ENCODE results near the gene KIF7.

Gene KIF7

DNA sequence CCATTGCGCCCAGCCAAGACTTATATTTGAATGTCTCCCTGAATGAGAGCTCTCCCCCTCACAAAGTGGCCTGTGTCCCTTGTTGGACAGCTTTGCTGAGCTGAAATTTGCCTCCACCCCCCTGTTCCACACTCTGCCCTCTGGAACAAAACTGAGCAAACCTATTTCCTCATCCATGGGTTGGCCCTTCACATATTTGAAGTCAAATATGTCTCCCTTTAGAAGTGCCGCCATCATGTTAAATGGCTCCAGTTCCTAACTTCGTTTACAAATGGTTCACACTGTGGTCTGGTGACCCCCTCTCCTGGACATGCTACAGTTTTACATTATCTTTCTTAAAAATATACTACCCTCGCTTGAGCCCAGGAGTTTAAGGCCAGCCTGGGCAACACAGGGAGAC is 19.3 kb upstream of the KIF7 start:
- Mint-ChIP-seq H3K27me3 (no peaks in the 10 kb centered on the region), H3K4me1 (ENCODE audit: low read depth) (no peaks in the 10 kb centered on the region), H3K27ac (no peak overlapping the region), H3K9me3 (ENCODE audit: low read depth) (no peaks in the 10 kb centered on the region), H3K36me3 (no peaks in the 10 kb centered on the region), H3K4me3 (no peak overlapping the region)

DNA sequence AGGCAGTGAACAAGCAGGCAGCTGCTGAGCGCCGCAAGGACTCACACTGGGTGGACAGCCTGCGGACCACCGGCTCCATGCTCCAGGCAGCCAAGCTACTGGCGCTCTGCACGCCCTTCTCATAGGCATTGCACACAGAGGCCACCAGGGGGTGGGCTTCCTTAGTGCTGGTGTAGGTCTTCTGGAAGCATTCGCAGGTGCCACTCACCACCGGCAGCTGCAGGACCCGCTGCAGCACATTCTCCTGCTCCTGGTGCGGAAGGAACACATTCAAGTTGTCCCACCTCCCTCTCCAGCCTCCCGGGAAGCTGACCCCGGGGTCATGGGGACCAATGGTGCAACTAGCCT is 17.9 kb upstream of the KIF7 start:
- H3K4me3 Mint-ChIP-seq = no peak overlapping the region
- no peaks in the 10 kb centered on the region for H3K4me1 Mint-ChIP-seq (ENCODE audit: low read depth)
- H3K36me3 Mint-ChIP-seq = no peaks in the 10 kb centered on the region
- H3K9me3 Mint-ChIP-seq (ENCODE audit: low read depth) = no peaks in the 10 kb centered on the region
- H3K27me3 Mint-ChIP-seq = no peaks in the 10 kb centered on the region
- H3K27ac Mint-ChIP-seq = no peak overlapping the region

DNA sequence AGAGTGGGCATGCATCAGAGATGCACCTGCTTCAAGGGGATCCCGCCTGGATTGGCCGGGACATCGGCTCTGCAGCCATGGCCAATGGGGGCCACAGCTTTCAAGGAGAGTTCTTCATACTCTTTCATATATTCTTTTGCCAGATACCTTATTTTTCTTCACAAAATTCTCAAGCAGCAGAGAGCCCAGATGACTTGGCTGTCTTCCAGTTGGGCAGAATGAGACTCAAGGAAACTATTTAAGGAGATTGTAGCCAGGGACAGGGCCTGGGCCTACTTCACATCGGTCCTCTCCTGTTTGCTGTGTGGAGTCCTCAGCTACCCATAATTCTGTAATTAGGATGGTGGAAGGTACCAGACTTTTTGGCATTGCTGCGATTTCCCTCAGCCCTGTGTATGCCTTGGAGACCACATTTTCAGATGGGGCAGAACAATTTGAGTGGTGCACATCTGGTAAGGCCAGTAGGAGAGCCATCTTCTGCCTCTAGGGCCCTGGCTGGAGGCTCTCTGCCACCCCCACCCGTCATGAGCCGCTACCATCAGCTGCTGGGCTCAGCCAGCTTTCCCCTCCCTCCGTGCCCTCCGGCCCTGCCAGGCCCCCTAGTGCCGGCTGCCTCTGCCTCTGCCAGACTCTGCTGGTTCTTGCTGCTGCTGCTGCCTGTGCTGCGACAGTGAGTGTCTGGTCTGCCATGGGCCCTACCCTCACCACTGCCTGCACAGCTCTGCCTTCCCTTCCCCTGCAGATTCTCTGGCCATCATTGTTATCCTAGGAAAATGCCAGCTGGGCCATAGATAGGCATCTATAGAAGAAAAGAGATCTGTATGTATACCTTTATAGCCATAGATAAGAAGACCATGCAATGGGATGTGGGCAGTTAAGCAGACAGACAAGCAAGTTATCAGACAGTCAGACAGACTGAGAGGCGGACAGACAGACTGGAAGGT is 17.2 kb upstream of the KIF7 start:
- Mint-ChIP-seq H3K27ac (no peak overlapping the region), H3K4me3 (no peak overlapping the region), H3K36me3 (no peaks in the 10 kb centered on the region), H3K4me1 (ENCODE audit: low read depth) (no peaks in the 10 kb centered on the region), H3K27me3 (no peaks in the 10 kb centered on the region), H3K9me3 (ENCODE audit: low read depth) (no peaks in the 10 kb centered on the region)

DNA sequence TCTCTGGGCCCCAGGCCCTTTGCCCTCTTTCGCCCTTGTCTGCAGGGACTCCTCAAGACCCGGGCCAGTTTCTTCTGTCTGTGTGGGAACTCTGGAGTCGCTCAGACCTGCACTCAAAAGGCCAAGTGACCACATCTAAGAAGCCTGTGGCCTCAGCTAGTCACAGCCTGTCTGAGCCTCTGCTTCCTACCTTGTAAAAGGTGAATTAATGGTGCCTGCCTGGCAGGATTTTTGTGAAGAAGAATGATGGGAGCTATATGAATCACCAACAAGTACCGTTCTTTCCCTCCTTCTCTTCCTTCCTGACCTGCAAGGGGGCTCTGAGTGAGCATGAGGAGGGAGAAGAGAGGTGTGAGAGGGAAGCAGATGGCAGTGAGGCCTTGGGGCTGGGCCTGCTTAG is 16.4 kb upstream of the KIF7 start:
- Mint-ChIP-seq H3K27me3 (no peaks in the 10 kb centered on the region), H3K36me3 (no peaks in the 10 kb centered on the region)

DNA sequence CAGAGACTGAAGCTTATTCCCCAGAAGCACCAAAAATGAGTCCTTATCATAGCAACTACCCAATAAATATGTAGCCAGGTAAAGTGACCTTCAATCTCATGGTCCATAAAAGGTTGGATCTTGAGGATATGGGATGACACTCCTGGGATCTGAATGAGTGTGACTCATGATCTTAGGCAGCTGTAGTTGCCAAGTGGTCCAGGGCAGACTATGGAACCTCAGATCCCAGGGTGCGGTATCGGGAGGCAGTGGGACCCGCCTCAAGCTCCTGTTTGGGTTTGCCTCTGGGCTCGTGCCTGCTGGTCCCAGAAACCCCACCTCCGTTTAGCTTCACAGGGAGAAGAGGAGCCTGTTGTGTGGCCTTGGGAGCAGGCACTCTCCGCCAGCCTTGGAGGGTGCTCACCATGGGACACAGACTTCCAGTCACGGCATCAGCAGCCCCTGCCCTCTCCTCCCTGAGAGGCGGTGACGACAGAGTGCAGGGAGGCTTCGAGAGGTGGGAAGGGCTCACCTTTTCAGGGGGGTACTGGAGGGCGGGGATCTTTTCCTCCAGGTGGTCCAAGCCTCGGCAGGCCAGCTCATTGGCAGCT is 15.8 kb upstream of the KIF7 start:
- H3K27ac Mint-ChIP-seq = no peak overlapping the region
- H3K27me3 Mint-ChIP-seq = no peaks in the 10 kb centered on the region
- no peaks in the 10 kb centered on the region for H3K9me3 Mint-ChIP-seq (ENCODE audit: low read depth)
- no peaks in the 10 kb centered on the region for H3K36me3 Mint-ChIP-seq
- H3K4me3 Mint-ChIP-seq = no peak overlapping the region
- H3K4me1 Mint-ChIP-seq (ENCODE audit: low read depth) = no peaks in the 10 kb centered on the region

More for the DNA sequence above, 16.4 kb upstream of the KIF7 start:
- H3K27ac Mint-ChIP-seq = no peak overlapping the region
- H3K4me1 Mint-ChIP-seq (ENCODE audit: low read depth) = no peaks in the 10 kb centered on the region
- H3K4me3 Mint-ChIP-seq = no peak overlapping the region
- no peaks in the 10 kb centered on the region for H3K9me3 Mint-ChIP-seq (ENCODE audit: low read depth)

DNA sequence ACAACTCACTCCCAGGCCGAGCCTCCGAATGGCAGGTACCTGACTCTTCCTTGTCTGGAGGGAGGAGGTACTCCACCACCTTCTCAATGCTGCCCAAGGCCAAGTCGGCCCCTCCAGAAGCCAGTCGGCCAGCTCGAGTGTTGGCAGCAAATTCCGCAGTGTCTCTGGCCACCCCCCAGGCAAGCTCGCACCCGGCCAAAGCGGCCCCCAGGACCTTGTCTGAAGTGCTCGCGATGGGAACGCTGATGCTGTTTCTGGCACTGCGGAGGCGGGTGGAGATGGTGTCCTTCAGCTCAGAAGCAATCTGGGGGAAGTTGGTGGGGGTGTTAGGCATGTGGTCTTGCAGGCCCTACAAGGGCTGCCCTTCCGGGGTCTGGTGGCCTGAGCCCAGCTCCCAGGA is 14.7 kb upstream of the KIF7 start:
- H3K36me3 Mint-ChIP-seq = no peaks in the 10 kb centered on the region
- no peak overlapping the region for H3K4me3 Mint-ChIP-seq
- no peak overlapping the region for H3K27ac Mint-ChIP-seq
- no peaks in the 10 kb centered on the region for H3K9me3 Mint-ChIP-seq (ENCODE audit: low read depth)
- peaks cover under 1% of the 10 kb centered on the region for H3K4me1 Mint-ChIP-seq (ENCODE audit: low read depth)
- H3K27me3 Mint-ChIP-seq = peaks cover under 1% of the 10 kb centered on the region

DNA sequence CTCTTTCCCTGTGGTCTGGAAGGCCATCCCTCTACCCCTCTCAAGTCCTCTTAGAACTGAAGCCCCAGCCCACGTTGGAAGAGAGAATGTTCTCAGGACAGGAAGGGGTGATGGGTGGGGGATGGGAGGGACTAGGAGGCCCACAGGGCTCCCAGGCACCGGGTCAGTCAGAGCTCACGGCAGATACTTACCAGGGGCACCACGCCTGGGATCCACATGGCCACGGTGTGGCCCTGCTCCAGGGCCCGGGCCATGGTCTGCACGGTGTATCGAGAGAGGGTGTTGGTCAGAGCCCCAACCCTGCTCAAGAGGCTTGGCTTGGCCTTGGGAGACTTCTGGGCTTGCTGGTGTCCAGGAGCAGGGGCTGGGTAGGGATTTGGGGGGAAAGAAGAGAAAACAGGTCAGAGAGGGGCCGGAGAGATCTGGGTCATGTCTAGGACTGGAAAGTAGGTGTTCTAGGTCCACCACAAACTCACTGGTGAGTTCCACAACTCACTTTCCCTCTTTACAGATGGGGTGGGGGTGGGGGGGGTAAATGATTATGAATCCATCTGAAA is 14.1 kb upstream of the KIF7 start:
- Mint-ChIP-seq H3K36me3 (no peaks in the 10 kb centered on the region), H3K27ac (no peak overlapping the region), H3K9me3 (ENCODE audit: low read depth) (no peaks in the 10 kb centered on the region), H3K4me3 (no peak overlapping the region), H3K4me1 (ENCODE audit: low read depth) (peaks cover 4% of the 10 kb centered on the region), H3K27me3 (peaks cover 6% of the 10 kb centered on the region)

DNA sequence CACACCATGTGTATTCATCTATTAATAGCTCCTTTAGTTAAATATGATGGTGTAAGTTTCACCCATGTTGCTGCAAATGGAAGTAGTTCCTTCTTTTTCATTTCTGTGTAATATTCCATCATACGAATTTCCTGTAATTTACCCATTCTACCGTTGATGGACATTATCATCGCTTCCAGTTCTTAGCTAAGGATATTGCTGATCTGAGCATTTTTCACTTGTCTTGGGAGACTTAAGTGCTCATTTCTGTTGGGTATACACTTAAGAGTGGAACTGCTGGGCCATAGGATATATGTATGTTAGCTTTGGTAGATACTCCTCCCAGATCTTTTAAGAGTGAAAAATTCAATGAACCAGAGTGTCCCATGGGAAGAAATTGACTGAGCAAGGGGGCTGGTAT is 12.9 kb upstream of the KIF7 start:
- Mint-ChIP-seq H3K36me3 (no peaks in the 10 kb centered on the region), H3K27me3 (peaks cover 8% of the 10 kb centered on the region), H3K4me3 (no peak overlapping the region), H3K4me1 (ENCODE audit: low read depth) (peaks cover 4% of the 10 kb centered on the region), H3K27ac (no peak overlapping the region), H3K9me3 (ENCODE audit: low read depth) (no peaks in the 10 kb centered on the region)

DNA sequence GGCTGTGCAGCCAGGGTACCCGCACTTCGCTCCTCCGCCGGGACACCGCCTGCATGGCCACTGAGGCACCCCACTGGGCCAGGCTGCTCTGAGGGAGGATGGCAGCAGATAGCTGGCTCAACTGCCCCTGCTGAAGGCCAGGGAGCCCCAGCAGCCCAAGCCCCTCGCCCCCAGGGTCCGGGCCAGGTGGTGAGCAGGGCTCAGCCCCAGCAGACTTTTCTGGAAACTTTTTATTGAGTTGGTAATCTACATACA is 12.4 kb upstream of the KIF7 start:
- Mint-ChIP-seq H3K27me3 (peaks cover 11% of the 10 kb centered on the region), H3K36me3 (no peaks in the 10 kb centered on the region), H3K27ac (no peak overlapping the region), H3K9me3 (ENCODE audit: low read depth) (no peaks in the 10 kb centered on the region), H3K4me3 (no peak overlapping the region), H3K4me1 (ENCODE audit: low read depth) (peaks cover 4% of the 10 kb centered on the region)

DNA sequence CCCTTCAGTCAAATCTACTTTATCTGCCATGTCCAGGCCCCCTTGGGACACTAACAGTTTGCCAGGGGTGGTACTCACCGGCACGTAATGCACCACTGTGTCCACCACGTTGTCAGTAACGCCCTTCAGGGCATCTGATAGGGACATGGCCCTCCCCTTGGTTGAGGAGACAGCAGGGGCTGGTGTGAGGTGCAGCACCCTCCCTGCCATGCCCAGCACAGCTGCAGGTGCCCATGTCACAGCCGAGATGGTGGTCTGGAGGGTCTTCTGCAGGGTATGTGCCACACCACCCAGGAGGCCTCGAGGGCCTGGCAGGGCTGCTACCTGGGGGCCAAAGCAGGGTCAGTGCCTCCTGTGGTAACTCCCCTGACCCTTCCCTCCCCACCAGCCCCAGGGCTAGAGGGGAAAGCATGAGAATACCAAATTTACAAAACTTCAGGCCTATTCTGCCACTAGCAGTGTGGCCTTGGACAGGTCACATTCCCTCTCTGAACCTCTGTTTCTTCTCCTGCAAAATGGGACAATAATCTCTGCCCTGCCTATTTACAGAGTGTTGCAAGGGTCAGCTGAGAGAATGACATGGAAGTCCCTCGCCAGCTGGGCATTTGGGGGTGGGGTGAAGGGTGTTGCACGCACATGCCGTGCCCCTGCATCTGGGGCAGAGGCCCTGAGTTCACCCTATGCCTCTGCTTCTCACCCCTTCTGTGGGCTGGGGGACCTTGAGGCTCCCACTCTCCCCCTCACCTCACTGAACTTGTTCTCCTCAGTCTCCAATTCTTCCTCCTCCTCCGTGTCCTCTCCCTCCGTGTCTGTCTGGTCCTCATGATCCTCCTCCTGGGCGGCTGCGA is 11.8 kb upstream of the KIF7 start:
- H3K27ac Mint-ChIP-seq = no peak overlapping the region
- no peak overlapping the region for H3K4me3 Mint-ChIP-seq
- H3K27me3 Mint-ChIP-seq = peaks cover 15% of the 10 kb centered on the region

DNA sequence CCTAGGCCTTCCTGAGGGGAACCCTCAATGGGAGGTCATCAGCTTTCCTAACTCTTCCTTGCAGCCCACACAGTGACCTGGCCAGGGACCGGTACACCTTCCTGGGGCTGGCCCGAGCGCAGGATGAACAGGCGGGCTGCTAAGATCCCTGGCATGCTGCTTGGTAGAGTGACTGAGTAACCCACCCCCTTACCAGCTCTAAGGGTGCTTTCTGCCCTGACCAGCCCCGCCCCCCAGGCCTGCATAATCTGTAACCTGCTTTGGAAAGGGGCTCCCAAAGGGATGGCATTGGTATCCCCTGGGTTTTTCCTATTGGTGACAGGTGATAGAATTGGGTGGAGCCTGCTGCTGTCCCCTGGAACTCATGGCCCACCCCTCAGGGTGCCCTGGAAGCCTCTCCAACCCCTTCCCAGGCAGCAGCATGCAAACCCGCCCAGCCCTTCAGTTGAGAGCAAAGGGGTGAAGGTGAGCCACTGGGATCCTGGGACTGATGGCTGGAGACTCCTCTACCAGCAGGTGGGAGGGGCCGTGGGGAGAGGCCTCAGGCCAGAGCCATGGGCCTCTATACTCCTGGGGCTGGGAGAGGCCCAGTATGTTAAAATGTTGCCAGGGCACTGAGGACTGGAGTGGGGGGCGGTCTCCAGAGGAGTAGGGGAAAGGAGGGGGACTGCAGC is 11.1 kb upstream of the KIF7 start:
- H3K36me3 Mint-ChIP-seq = no peaks in the 10 kb centered on the region
- no peak overlapping the region for H3K27ac Mint-ChIP-seq
- H3K4me1 Mint-ChIP-seq (ENCODE audit: low read depth) = peaks cover 4% of the 10 kb centered on the region
- no peak overlapping the region for H3K4me3 Mint-ChIP-seq
- no peaks in the 10 kb centered on the region for H3K9me3 Mint-ChIP-seq (ENCODE audit: low read depth)
- peaks cover 16% of the 10 kb centered on the region for H3K27me3 Mint-ChIP-seq

More for the DNA sequence above, 11.8 kb upstream of the KIF7 start:
- Mint-ChIP-seq H3K4me1 (ENCODE audit: low read depth) (peaks cover 4% of the 10 kb centered on the region), H3K9me3 (ENCODE audit: low read depth) (no peaks in the 10 kb centered on the region), H3K36me3 (no peaks in the 10 kb centered on the region)

DNA sequence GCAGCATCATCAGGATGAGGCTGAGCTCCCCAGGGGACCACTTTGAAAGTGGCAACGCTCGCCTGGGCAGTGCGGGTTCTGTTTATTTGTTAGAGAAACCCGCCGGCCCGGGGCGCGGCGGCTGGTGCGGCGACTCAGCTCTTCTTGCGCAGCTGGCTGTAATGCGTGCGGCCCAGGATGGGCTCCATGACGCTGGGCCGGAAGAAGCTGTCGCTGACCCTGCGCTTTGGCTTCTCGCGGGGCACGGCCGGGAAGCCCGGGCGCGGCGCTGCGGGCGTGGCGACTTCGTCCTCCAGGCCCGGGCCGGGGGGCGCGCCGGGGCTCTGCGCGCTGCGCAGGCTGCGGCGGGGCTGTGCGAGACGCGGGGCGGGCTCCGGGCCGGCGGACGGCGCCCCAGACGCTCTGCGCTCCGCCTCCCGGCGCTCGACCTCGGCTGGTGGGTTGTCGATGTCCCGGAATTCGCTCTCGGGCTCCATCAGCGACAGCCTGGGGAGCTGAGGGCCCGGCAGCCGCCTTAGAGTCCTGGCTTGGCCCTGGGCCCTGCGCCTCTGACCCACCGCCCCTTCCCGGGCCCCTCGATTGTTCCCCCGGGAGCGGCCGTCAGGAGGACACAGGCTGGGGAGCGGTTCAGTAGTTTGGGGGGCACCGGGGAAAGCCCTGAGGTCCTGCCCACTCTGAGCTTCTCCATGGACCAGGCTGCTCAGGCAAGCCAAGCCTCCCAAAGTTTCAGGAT is 10.3 kb upstream of the KIF7 start:
- Mint-ChIP-seq H3K4me1 (ENCODE audit: low read depth) (peaks cover 4% of the 10 kb centered on the region), H3K27me3 (peaks cover 16% of the 10 kb centered on the region), H3K4me3 (no peak overlapping the region), H3K27ac (no peak overlapping the region), H3K36me3 (no peaks in the 10 kb centered on the region), H3K9me3 (ENCODE audit: low read depth) (no peaks in the 10 kb centered on the region)

DNA sequence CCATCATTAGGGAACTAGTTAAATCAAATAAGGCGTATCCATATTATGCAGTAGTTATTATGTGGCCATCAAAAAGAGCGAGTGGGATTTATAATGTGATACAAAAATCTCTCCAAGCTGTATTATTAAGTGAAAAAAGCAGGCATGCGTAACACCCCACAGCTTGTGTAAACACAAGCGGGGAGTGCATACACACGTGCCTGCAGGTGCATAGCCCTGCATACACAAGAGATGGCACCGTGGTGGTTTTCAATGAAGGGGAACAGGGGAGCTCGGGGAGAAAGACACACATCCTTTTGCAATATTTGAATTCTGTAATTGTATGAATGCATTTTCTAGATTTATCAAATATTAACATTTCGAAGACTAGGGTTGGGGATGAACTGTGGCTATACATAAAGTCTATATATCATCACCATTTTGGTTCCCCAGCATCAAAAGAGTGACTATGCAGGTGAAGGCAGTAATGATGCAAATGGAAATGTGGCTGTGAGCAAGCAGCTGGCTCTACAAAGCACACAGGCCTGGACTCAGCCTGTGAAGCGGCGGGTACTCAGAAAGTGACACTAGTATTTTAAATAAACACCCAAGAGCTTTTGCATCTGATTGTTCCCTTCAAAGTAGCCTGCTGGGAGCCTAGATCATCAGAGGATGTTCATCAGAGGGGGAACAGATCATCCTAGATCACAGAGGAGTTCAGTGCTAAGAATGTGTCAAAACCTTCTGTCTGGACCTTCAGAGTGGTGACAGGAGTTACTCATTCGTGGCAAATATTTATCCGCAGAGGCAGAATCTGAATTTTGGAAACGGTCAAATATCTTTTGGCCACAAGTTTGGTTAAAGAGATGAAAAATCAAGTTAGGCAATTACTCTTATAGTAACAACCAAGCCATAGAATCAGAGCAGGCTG is 9.4 kb upstream of the KIF7 start:
- Mint-ChIP-seq H3K4me1 (ENCODE audit: low read depth) (peaks cover 4% of the 10 kb centered on the region), H3K9me3 (ENCODE audit: low read depth) (no peaks in the 10 kb centered on the region), H3K36me3 (no peaks in the 10 kb centered on the region), H3K4me3 (peak overlapping the region; percentile 44), H3K27ac (no peak overlapping the region), H3K27me3 (peaks cover 17% of the 10 kb centered on the region)

Measured in activated naive CD8-positive, alpha-beta T cell (primary cell).